Astrocyte (in vitro differentiated cells and primary cell): ENCODE results near the gene SLC22A4. TPM values are rescaled to one million over a fixed set of nuclear protein-coding genes. Genes with fewer than 3 reads are reported as not detected.

Source experiments
- DNase-seq: peaks from one replicate; pipeline ENCODE4 v3.0.0-alpha.2; 2010; ENCODE audit warnings: low read depth
- FAIRE-seq: peaks from 2 replicates; lab custom pipeline; 2011; peaks lifted over from hg19 to GRCh38; lab: Jason Lieb, UNC
- H2AFZ ChIP-seq: 2 replicates; pipeline ENCODE4 v1.6.0; 2012; ENCODE audit warnings: low read depth, low read length, inconsistent platforms
- H3K27ac ChIP-seq: 2 replicates; pipeline ENCODE4 v1.5.1; 2011; ENCODE audit warnings: low read depth, low read length, inconsistent platforms
- H3K27me3 ChIP-seq: 2 replicates; pipeline ENCODE4 v1.6.0; 2011; ENCODE audit warnings: low read length, inconsistent platforms; ENCODE audit not compliant: insufficient read depth
- H3K36me3 ChIP-seq: 2 replicates; pipeline ENCODE4 v1.5.1; 2011; ENCODE audit warnings: low read length, inconsistent platforms; ENCODE audit not compliant: insufficient read depth
- H3K4me1 ChIP-seq: 2 replicates; pipeline ENCODE4 v1.5.1; 2011; ENCODE audit warnings: low read length, inconsistent platforms; ENCODE audit not compliant: insufficient read depth
- H3K4me2 ChIP-seq: 2 replicates; pipeline ENCODE4 v1.6.0; 2012; ENCODE audit warnings: low read length, inconsistent platforms
- H3K4me3 ChIP-seq: 2 replicates; pipeline ENCODE4 v1.5.1; 2011; ENCODE audit warnings: low read depth, mild to moderate bottlenecking, low read length, inconsistent platforms; ENCODE audit not compliant: insufficient read depth
- H3K79me2 ChIP-seq: 2 replicates; pipeline ENCODE4 v1.6.0; 2012; ENCODE audit warnings: mild to moderate bottlenecking, low read length, inconsistent platforms; ENCODE audit not compliant: insufficient read depth
- H3K9ac ChIP-seq: 2 replicates; pipeline ENCODE4 v1.6.0; 2012; ENCODE audit warnings: mild to moderate bottlenecking, low read length, inconsistent platforms
- H3K9me3 ChIP-seq: 2 replicates; pipeline ENCODE4 v1.5.1; 2012; ENCODE audit warnings: low read depth, mild to moderate bottlenecking, low read length, inconsistent platforms; ENCODE audit not compliant: insufficient read depth
- H4K20me1 ChIP-seq: 2 replicates; pipeline ENCODE4 v1.6.0; 2012; ENCODE audit warnings: low read length, inconsistent platforms; ENCODE audit not compliant: insufficient read depth
- H3K27ac Mint-ChIP-seq: one replicate; pipeline ENCODE4 v1.8.0; 2021; ENCODE audit warnings: mild to moderate bottlenecking, mixed read lengths; ENCODE audit not compliant: unreplicated experiment
- H3K27me3 Mint-ChIP-seq: one replicate; pipeline ENCODE4 v1.8.0; 2021; ENCODE audit warnings: low read depth, mixed read lengths; ENCODE audit not compliant: unreplicated experiment
- H3K36me3 Mint-ChIP-seq: one replicate; pipeline ENCODE4 v1.8.0; 2021; ENCODE audit warnings: low read depth, mixed read lengths; ENCODE audit not compliant: unreplicated experiment
- H3K4me1 Mint-ChIP-seq: one replicate; pipeline ENCODE4 v1.8.0; 2021; ENCODE audit warnings: low read depth, mixed read lengths; ENCODE audit not compliant: unreplicated experiment
- H3K4me3 Mint-ChIP-seq: one replicate; pipeline ENCODE4 v1.8.0; 2021; ENCODE audit warnings: mild to moderate bottlenecking, moderate library complexity, mixed read lengths; ENCODE audit not compliant: unreplicated experiment
- H3K9me3 Mint-ChIP-seq: one replicate; pipeline ENCODE4 v1.8.0; 2021; ENCODE audit warnings: mild to moderate bottlenecking, mixed read lengths; ENCODE audit not compliant: unreplicated experiment
- CTCF ChIP-seq: IDR thresholded peaks from 2 replicates; pipeline ENCODE4 v1.5.1; 2011; ENCODE audit warnings: low read depth, mild to moderate bottlenecking, inconsistent platforms, low read length, moderate library complexity; ENCODE audit not compliant: insufficient read depth
- EZH2 ChIP-seq: IDR thresholded peaks from 2 replicates; pipeline ENCODE4 v1.6.1; 2012; ENCODE audit warnings: mild to moderate bottlenecking, low read length, inconsistent platforms; ENCODE audit not compliant: insufficient read depth
- total RNA-seq: library from RNA; stranded (reverse); gene quantifications from 2 replicates; pipeline ENCODE4 v1.2.1, GENCODE V29; 2021

SLC22A4 gene
- total RNA-seq, 1 donor from 2014 or later: 4.5 TPM

GRCh38 chr5:132256086-132256782 is 38.0 kb upstream of the SLC22A4 start:
- peaks cover 17% of the 10 kb centered on the region for H4K20me1 ChIP-seq
- peaks cover 3% of the 10 kb centered on the region for H3K9me3 Mint-ChIP-seq
- DNase-seq (no peak), FAIRE-seq (no peak)
- H3K4me1 ChIP-seq: peaks cover 38% of the 10 kb centered on the region
- peaks cover 1% of the 10 kb centered on the region for H3K36me3 Mint-ChIP-seq
- H3K27ac Mint-ChIP-seq: peak overlapping the region; percentile 86
- no peaks in the 10 kb centered on the region for H3K36me3 ChIP-seq
- no peak overlapping the region for H3K4me2 ChIP-seq
- no peak overlapping the region for H3K9ac ChIP-seq
- no peaks in the 10 kb centered on the region for H3K27me3 ChIP-seq
- no peak overlapping the region for H3K27ac ChIP-seq
- no peak overlapping the region for H3K4me3 ChIP-seq
- TF ChIP-seq EZH2: no peak
- TF ChIP-seq CTCF: no peak
- H3K27me3 Mint-ChIP-seq: peaks cover 4% of the 10 kb centered on the region
- no peaks in the 10 kb centered on the region for H3K9me3 ChIP-seq
- peaks cover 43% of the 10 kb centered on the region for H3K79me2 ChIP-seq
- peak overlapping the region; percentile 67 for H3K4me3 Mint-ChIP-seq
- peaks cover 23% of the 10 kb centered on the region for H3K4me1 Mint-ChIP-seq
- H2AFZ ChIP-seq: no peak overlapping the region

GRCh38 chr5:132256783-132257130 is 37.4 kb upstream of the SLC22A4 start:
- Histone ChIP-seq H3K9me3 (no peaks in the 10 kb centered on the region), H4K20me1 (peaks cover 23% of the 10 kb centered on the region), H3K36me3 (no peaks in the 10 kb centered on the region), H3K4me2 (peak overlapping the region; percentile 97), H3K4me1 (peaks cover 39% of the 10 kb centered on the region), H2AFZ (peak overlapping the region; percentile 83), H3K27me3 (no peaks in the 10 kb centered on the region), H3K4me3 (peak overlapping the region; percentile 61), H3K79me2 (peaks cover 48% of the 10 kb centered on the region), H3K9ac (peak overlapping the region; percentile 100), H3K27ac (peak overlapping the region; percentile 65)
- peak overlapping the region; percentile 86 for H3K27ac Mint-ChIP-seq
- peaks cover 1% of the 10 kb centered on the region for H3K36me3 Mint-ChIP-seq
- H3K4me3 Mint-ChIP-seq: peak overlapping the region; percentile 67
- no peak for TF ChIP-seq EZH2
- TF ChIP-seq CTCF: no peak
- peaks cover 4% of the 10 kb centered on the region for H3K27me3 Mint-ChIP-seq
- peaks cover 26% of the 10 kb centered on the region for H3K4me1 Mint-ChIP-seq
- FAIRE-seq: no peak
- no peak for DNase-seq
- H3K9me3 Mint-ChIP-seq: peaks cover 3% of the 10 kb centered on the region
